HG02610 (cell line): ENCODE measurements around the gene KLHL29.

Experiments used
- ATAC-seq: cut with Tn5 transposase; IDR thresholded peaks from one replicate; pipeline ENCODE4 v1.9.1; 2021; ENCODE audit warnings: mild to moderate bottlenecking, moderate library complexity; ENCODE audit not compliant: unreplicated experiment

Gene KLHL29

DNA sequence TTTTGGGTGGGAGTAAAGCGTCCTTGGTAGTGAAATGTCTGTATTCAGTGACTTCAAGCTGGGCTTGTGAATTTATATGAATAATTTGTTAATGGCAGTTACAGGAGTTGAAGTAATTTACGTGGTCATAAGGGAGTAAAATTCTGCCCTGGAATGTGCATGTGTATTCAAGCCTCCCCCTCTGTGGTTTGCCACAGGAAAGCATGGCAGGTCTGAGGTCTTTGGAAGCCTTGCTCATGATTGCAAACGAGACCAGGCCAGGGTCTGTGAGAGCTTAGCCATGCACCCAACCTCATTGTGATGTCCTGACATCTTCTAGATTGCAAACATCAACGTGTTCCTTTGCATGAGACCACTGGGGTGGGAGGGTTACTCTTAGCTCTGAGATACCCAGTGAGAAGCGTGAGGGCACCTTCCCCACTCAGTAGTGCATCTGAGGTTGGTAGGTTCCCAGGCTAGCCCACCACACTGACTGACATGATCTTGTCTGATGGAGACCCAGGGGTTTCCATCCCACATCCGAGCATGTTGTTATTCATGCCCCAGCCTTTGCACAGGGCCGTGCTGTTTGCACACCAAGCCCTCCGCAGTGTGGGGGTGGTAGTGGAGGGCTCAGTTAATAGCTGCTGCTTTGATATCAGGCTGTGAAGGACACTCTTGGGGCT is 216.5 kb downstream of the KLHL29 start:
- ATAC-seq, result no peak

DNA sequence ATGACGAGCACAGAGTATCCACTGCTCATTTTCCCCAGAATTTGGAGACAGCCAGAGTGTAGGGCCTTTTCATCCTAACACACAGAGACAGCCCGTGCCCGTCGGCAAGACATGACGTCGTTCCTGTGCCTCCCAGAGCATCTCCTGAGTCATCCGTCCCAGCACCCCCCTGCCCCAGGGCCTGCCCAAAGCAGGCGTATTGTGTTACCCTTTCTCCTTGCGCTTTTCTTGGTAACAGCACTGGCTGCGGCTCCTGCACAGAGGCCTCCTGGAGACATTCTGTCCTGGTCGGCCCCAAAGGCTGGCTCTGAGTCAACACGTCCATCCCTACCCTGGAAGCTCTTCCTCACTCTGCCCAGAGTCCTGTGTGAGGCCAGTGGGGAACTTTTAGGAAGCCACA is 217.1 kb downstream of the KLHL29 start:
- ATAC-seq, result no peak

GRCh38 chr2:23603156-23603555 is 218.2 kb downstream of the KLHL29 start:
- no peak for ATAC-seq

- ATAC-seq, result no peak
Measured at GRCh38 chr2:23603581-23603980, 218.6 kb downstream of the KLHL29 start.

DNA sequence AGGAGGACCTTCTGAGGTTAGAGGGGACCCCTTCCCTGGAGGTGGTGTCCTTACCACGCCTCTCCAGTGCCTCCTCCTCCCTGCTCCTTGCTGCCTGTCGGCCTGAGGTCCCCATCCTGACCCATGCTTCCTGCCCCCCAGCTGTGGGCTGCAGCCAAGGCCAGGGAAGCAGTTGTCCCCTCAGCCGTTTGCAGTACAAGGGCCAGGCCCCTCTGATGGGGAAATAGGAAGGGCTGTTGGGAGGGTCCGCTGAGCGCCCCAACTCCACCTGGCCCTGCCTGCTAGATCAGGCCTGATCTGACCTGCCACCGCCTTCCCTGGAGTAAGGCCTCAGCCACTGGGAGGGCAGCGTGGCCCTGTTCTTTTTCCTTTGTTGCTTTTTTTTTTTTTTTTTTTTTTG is 219.8 kb downstream of the KLHL29 start:
- no peak for ATAC-seq

- ATAC-seq, result no peak
Measured at GRCh38 chr2:23605236-23605635, 220.3 kb downstream of the KLHL29 start.

GRCh38 chr2:23606196-23606595 is 221.2 kb downstream of the KLHL29 start:
- no peak for ATAC-seq

GRCh38 chr2:23606968-23607367 is 222.0 kb downstream of the KLHL29 start:
- ATAC-seq, result no peak

DNA sequence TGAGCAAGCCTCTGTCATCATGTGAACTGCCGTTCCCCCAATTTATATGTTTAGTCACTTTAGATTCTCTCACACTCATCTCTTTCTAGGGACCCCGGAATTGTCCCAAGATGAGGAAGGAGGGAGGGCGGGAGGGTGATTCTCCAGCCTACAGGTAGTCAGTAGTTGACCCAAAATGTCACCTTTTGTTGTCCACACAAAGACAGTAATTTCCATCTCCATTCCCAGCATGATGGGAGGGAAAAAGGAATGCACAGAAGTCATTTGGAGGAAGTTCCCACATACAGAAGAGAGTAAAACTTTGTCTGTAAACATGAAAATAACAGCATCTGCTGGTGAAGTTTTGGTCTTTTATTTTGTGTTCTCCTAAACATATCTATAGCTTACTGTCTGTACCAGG is 222.9 kb downstream of the KLHL29 start:
- no peak for ATAC-seq

- ATAC-seq, result no peak
Measured at GRCh38 chr2:23609254-23609653, 224.3 kb downstream of the KLHL29 start.

GRCh38 chr2:23611839-23612238 is 226.9 kb downstream of the KLHL29 start:
- no peak for ATAC-seq

DNA sequence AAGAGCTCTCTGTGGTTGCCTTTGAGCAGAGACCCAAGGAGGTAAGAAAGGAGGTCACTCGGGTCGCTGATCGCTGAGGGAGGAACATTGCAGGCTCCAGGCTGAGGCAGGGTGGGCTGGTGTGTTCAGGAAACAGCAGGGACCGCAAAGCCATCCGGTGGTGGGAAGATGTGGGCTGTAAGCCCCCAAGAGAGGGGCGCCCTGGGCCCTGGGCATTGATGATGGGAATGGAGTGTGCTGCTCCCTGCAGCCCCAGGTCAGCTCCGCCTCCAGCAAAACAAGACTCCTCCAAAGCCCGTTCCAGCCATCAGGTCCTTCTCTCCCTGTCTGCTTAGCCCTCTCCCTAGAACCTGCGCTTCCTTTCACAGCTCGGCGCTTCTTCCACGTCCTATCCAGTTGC is 229.7 kb downstream of the KLHL29 start:
- ATAC-seq, result no peak

GRCh38 chr2:23615216-23616020 is 230.4 kb downstream of the KLHL29 start:
- no peak for ATAC-seq

- no peak for ATAC-seq
Measured at GRCh38 chr2:23616630-23617029, 231.7 kb downstream of the KLHL29 start.

GRCh38 chr2:23617167-23617810 is 232.3 kb downstream of the KLHL29 start:
- no peak for ATAC-seq

GRCh38 chr2:23617811-23618215 is 232.8 kb downstream of the KLHL29 start:
- no peak for ATAC-seq

- ATAC-seq, result no peak
Measured at GRCh38 chr2:23618265-23618664, 233.3 kb downstream of the KLHL29 start.

GRCh38 chr2:23618794-23619530 is 234.0 kb downstream of the KLHL29 start:
- ATAC-seq, result no peak

DNA sequence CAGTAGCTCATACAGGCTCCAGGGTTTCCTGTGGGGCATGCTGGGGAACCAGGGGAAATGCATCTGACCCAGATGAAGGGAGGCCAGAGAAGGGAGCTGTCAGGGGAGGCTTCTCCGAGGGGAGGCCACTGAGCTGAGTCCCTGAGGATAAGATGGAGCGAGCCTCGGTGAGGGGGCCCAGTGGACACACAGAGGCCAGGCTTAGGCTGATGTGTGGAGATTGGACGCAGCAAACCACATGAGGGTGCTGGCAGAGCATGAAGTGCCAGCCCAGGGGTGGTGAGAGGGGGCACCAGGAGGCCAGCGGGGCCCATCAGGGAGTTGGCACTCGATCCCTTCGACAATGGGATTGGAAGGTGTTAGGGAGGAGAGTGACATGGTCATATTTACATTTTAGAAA is 235.0 kb downstream of the KLHL29 start:
- ATAC-seq, result no peak

GRCh38 chr2:23620841-23621341 is 235.9 kb downstream of the KLHL29 start:
- no peak for ATAC-seq

GRCh38 chr2:23621616-23622015 is 236.6 kb downstream of the KLHL29 start:
- ATAC-seq, result no peak
